H9 (cell line): ENCODE data around the gene MRPL52. TPM values are rescaled to one million over a fixed set of nuclear protein-coding genes. Genes with fewer than 3 reads are reported as not detected.

Experiments used
- DNase-seq: peaks from one replicate; pipeline ENCODE4 v3.0.0-alpha.2; 2017
- H2AFZ ChIP-seq: one replicate; pipeline ENCODE4 v1.6.1; 2013; ENCODE audit warnings: mild to moderate bottlenecking, low read length, control low read depth, moderate library complexity
- H2AK5ac ChIP-seq: 2 replicates; pipeline ENCODE4 v1.6.1; 2013; ENCODE audit warnings: low read length, control low read depth, mixed read lengths; ENCODE audit not compliant: insufficient read length
- H2BK120ac ChIP-seq: one replicate; pipeline ENCODE4 v1.6.1; 2013; ENCODE audit warnings: low read depth, mild to moderate bottlenecking, low read length, control low read depth, inconsistent platforms; ENCODE audit not compliant: poor library complexity, severe bottlenecking
- H2BK12ac ChIP-seq: 2 replicates; pipeline ENCODE4 v1.6.1; 2013; ENCODE audit warnings: low read length, control low read depth, mixed read lengths, low read depth; ENCODE audit not compliant: insufficient read length
- H2BK15ac ChIP-seq: 2 replicates; pipeline ENCODE4 v1.6.1; 2013; ENCODE audit warnings: low read depth, low read length, control low read depth
- H2BK20ac ChIP-seq: one replicate; pipeline ENCODE4 v1.6.1; 2013; ENCODE audit warnings: low read depth, mild to moderate bottlenecking, low read length, control low read depth, inconsistent platforms; ENCODE audit not compliant: poor library complexity, severe bottlenecking
- H2BK5ac ChIP-seq: 2 replicates; pipeline ENCODE4 v1.6.1; 2013; ENCODE audit warnings: low read length, control low read depth, mixed read lengths; ENCODE audit not compliant: insufficient read length
- H3K14ac ChIP-seq: 2 replicates; pipeline ENCODE4 v1.6.1; 2013; ENCODE audit warnings: low read length, control low read depth; ENCODE audit not compliant: insufficient read depth
- H3K18ac ChIP-seq: 2 replicates; pipeline ENCODE4 v1.6.1; 2013; ENCODE audit warnings: low read depth, mild to moderate bottlenecking, mixed read lengths, low read length, control low read depth; ENCODE audit not compliant: insufficient read length
- H3K23ac ChIP-seq: 2 replicates; pipeline ENCODE4 v1.6.1; 2013; ENCODE audit warnings: low read length, control low read depth, mixed read lengths, low read depth; ENCODE audit not compliant: insufficient read length
- H3K23me2 ChIP-seq: 2 replicates; pipeline ENCODE4 v1.6.1; 2013; ENCODE audit warnings: low read depth, mild to moderate bottlenecking, mixed read lengths, low read length, control low read depth; ENCODE audit not compliant: insufficient read length, poor library complexity, severe bottlenecking
- H3K27ac ChIP-seq: 2 replicates; pipeline ENCODE4 v1.5.1; 2013; ENCODE audit warnings: low read length, control low read depth, mixed read lengths, low read depth; ENCODE audit not compliant: insufficient read length
- H3K27me3 ChIP-seq: 2 replicates; pipeline ENCODE4 v1.6.1; 2013; ENCODE audit warnings: low read length, control low read depth, inconsistent platforms; ENCODE audit not compliant: insufficient read depth
- H3K4ac ChIP-seq: 2 replicates; pipeline ENCODE4 v1.6.1; 2013; ENCODE audit warnings: low read depth, mild to moderate bottlenecking, control low read depth, inconsistent platforms, low read length, moderate library complexity
- H3K4me1 ChIP-seq: 2 replicates; pipeline ENCODE4 v1.6.1; 2013; ENCODE audit warnings: low read length, control low read depth, inconsistent platforms; ENCODE audit not compliant: insufficient read depth
- H3K4me2 ChIP-seq: 2 replicates; pipeline ENCODE4 v1.6.1; 2013; ENCODE audit warnings: low read length, control low read depth, mixed read lengths; ENCODE audit not compliant: insufficient read length, insufficient read depth
- H3K56ac ChIP-seq: 2 replicates; pipeline ENCODE4 v1.6.1; 2013; ENCODE audit warnings: low read depth, mild to moderate bottlenecking, mixed read lengths, low read length, control low read depth; ENCODE audit not compliant: insufficient read length
- H3K79me1 ChIP-seq: 2 replicates; pipeline ENCODE4 v1.6.1; 2013; ENCODE audit warnings: low read depth, mild to moderate bottlenecking, moderate library complexity, low read length, control low read depth, inconsistent platforms; ENCODE audit not compliant: insufficient read depth, poor library complexity, severe bottlenecking
- H3K79me2 ChIP-seq: 2 replicates; pipeline ENCODE4 v1.6.1; 2013; ENCODE audit warnings: low read length, control low read depth, inconsistent platforms; ENCODE audit not compliant: insufficient read depth
- H3K9ac ChIP-seq: 2 replicates; pipeline ENCODE4 v1.6.1; 2013; ENCODE audit warnings: low read length, control low read depth, mixed read lengths; ENCODE audit not compliant: insufficient read length; ENCODE audit errors: extremely low read depth
- H3K9me3 ChIP-seq: one replicate; pipeline ENCODE4 v1.6.1; 2013; ENCODE audit warnings: low read depth, low read length, inconsistent platforms; ENCODE audit not compliant: control insufficient read depth
- H3T11ph ChIP-seq: one replicate; pipeline ENCODE4 v1.6.1; 2013; ENCODE audit warnings: mild to moderate bottlenecking, low read length, control low read depth, inconsistent platforms
- H4K20me1 ChIP-seq: one replicate; pipeline ENCODE4 v1.6.1; 2013; ENCODE audit not compliant: control insufficient read depth, insufficient read length, insufficient read depth
- H4K5ac ChIP-seq: 2 replicates; pipeline ENCODE4 v1.6.1; 2013; ENCODE audit warnings: low read depth, mild to moderate bottlenecking, mixed read lengths, low read length, control low read depth; ENCODE audit not compliant: insufficient read length
- H4K8ac ChIP-seq: replicated peaks from 2 replicates; pipeline ENCODE4 v1.6.1; 2013; ENCODE audit warnings: low read length, control low read depth, mixed read lengths, low read depth; ENCODE audit not compliant: insufficient read length
- H4K91ac ChIP-seq: 2 replicates; pipeline ENCODE4 v1.6.1; 2013; ENCODE audit warnings: low read depth, mild to moderate bottlenecking, moderate library complexity, mixed read lengths, low read length, control low read depth; ENCODE audit not compliant: insufficient read length
- H3K27ac Mint-ChIP-seq, 3 experiments: 2 replicates in 2 of 3; 3 replicates in 1 of 3; pipeline ENCODE4 v1.8.0; 2020 to 2021; ENCODE audit warnings: mixed read lengths in 3 of 3, mild to moderate bottlenecking in 1 of 3, moderate library complexity in 1 of 3
- H3K27me3 Mint-ChIP-seq: 2 replicates; pipeline ENCODE4 v1.8.0; 2021; ENCODE audit warnings: low read depth, mild to moderate bottlenecking, moderate library complexity, mixed read lengths
- H3K36me3 Mint-ChIP-seq, 3 experiments: 2 replicates in 2 of 3; 3 replicates in 1 of 3; pipeline ENCODE4 v1.8.0; 2020 to 2021; ENCODE audit warnings: low read depth in 3 of 3, mixed read lengths in 3 of 3; ENCODE audit not compliant: insufficient read depth in 1 of 3
- H3K4me1 Mint-ChIP-seq, 2 experiments: 2 replicates each; pipeline ENCODE4 v1.8.0; 2020; ENCODE audit warnings: mixed read lengths in 2 of 2
- H3K4me3 Mint-ChIP-seq, 2 experiments: 2 replicates in 1 of 2; 3 replicates in 1 of 2; pipeline ENCODE4 v1.8.0; 2020 to 2021; ENCODE audit warnings: mild to moderate bottlenecking in 2 of 2, mixed read lengths in 2 of 2, moderate library complexity in 1 of 2
- H3K9me3 Mint-ChIP-seq, 2 experiments: 2 replicates in 1 of 2; 3 replicates in 1 of 2; pipeline ENCODE4 v1.8.0; 2020; ENCODE audit warnings: mild to moderate bottlenecking in 2 of 2, mixed read lengths in 2 of 2, moderate library complexity in 1 of 2
- CTCF ChIP-seq: fragments of 200-600 bp; sonication (generic); conservative IDR thresholded peaks from 3 replicates; pipeline ENCODE4 v1.8.0; 2021; ENCODE audit warnings: antibody characterized with exemption, mild to moderate bottlenecking
- WGBS: extraction: QIAGEN DNeasy Blood & Tissue Kit; methylation state at CpG from one replicate; pipeline ENCODE4 v1.1.7; 2013; ENCODE audit warnings: missing lambda C conversion rate, low lambda C conversion rate, mixed read lengths; ENCODE audit not compliant: insufficient read length; ENCODE audit errors: extremely low coverage; 5-methylcytosine and 5-hydroxymethylcytosine counted together
- total RNA-seq: library from RNA; stranded (reverse); gene quantifications from 2 replicates; pipeline ENCODE4 v1.2.1, GENCODE V29; 2021

The MRPL52 gene
- total RNA-seq, 1 experiment from 2014 or later, result 190 TPM

GRCh38 chr14:22849212-22849819, 19.6 kb downstream of the MRPL52 start:
- Histone ChIP-seq H3K23ac (no peak overlapping the region), H3K56ac (no peak overlapping the region), H2BK20ac (no peak overlapping the region), H3K27me3 (no peaks in the 10 kb centered on the region), H2BK120ac (no peak overlapping the region), H3K4me2 (no peak overlapping the region), H2AK5ac (no peak overlapping the region), H3K79me2 (no peaks in the 10 kb centered on the region), H3K9me3 (no peaks in the 10 kb centered on the region), H4K5ac (no peak overlapping the region), H3K4ac (no peak overlapping the region), H3K18ac (peak overlapping the region; percentile 29), H3T11ph (no peak overlapping the region), H2BK15ac (no peak overlapping the region), H3K27ac (no peak overlapping the region), H3K14ac (peak overlapping the region; percentile 17; the same call in 1 of the 2 replicates), H3K23me2 (no peaks in the 10 kb centered on the region), H3K79me1 (no peaks in the 10 kb centered on the region), H4K20me1 (no peaks in the 10 kb centered on the region), H3K9ac (no peak overlapping the region), H2BK5ac (no peak overlapping the region), H4K91ac (no peak overlapping the region), H2BK12ac (no peak overlapping the region), H3K4me1 (peaks cover 2% of the 10 kb centered on the region; the same call in 1 of the 2 replicates), H2AFZ (no peak overlapping the region), H4K8ac (no peak overlapping the region)
- H3K36me3 Mint-ChIP-seq, result peaks cover 7 to 24% (median 20%) of the 10 kb centered on the region in 3 experiments
- no peaks in the 10 kb centered on the region for H3K9me3 Mint-ChIP-seq
- TF ChIP-seq CTCF, result no peak
- no peak overlapping the region for H3K4me3 Mint-ChIP-seq
- no peak for DNase-seq
- H3K27ac Mint-ChIP-seq, result peak overlapping the region in 1 of 3 experiments; percentile 88; a peak in 2 of 7 replicates
- H3K4me1 Mint-ChIP-seq, result peaks cover 21 to 27% of the 10 kb centered on the region in 2 experiments
- no CpG with 5 or more reads among the region's 19 CpGs for WGBS
- H3K27me3 Mint-ChIP-seq, result no peaks in the 10 kb centered on the region; the same call in 1 of the 2 replicates
